ENCODE data around the gene OR2T35.

OR2T35 gene

DNA sequence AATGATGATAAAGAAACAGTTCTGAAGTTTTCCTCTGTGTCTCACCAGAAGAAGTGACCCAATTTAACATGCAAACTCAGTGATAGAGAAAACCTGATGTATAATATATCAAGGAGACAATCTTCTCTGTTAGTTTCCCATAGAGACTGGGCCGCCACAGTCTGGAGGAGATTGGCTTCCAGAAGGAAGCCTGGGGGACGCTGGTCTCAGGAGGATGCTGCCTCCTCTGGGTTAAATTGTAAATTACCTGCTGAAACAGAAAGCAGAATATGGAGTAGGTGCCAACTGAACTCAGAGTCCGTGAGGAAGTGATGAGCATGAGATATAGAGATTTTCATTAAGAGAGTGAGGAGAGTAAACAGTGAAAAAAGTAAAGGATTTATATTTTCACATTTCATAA is 41.7 kb upstream of the OR2T35 start:
- Histone ChIP-seq H3K4me3 (ENCODE audit: low read depth, low read length) (no peak overlapping the region), H3K27ac (ENCODE audit: extremely low read depth, low read depth, low read length) (no peak overlapping the region), H3K4me1 (ENCODE audit: control insufficient read depth, insufficient read depth, low read length) (no peaks in the 10 kb centered on the region), H3K9me3 (ENCODE audit: control insufficient read depth, insufficient read depth, low read depth, low read length) (no peaks in the 10 kb centered on the region), H3K36me3 (ENCODE audit: control insufficient read depth in 2 of 2, insufficient read depth in 1 of 2, low read length in 2 of 2) (no peaks in the 10 kb centered on the region)
- ChIA-PET CTCF (no interaction called here), POLR2A (no interaction called here)
- no peak for TF ChIP-seq YY2 (tag by site-specific recombination; IDR thresholded peaks at IDR 0.05)
- TF ChIP-seq ZFP37 (tag by site-specific recombination; IDR thresholded peaks at IDR 0.05) = no peak
- TF ChIP-seq, protein P1, sequence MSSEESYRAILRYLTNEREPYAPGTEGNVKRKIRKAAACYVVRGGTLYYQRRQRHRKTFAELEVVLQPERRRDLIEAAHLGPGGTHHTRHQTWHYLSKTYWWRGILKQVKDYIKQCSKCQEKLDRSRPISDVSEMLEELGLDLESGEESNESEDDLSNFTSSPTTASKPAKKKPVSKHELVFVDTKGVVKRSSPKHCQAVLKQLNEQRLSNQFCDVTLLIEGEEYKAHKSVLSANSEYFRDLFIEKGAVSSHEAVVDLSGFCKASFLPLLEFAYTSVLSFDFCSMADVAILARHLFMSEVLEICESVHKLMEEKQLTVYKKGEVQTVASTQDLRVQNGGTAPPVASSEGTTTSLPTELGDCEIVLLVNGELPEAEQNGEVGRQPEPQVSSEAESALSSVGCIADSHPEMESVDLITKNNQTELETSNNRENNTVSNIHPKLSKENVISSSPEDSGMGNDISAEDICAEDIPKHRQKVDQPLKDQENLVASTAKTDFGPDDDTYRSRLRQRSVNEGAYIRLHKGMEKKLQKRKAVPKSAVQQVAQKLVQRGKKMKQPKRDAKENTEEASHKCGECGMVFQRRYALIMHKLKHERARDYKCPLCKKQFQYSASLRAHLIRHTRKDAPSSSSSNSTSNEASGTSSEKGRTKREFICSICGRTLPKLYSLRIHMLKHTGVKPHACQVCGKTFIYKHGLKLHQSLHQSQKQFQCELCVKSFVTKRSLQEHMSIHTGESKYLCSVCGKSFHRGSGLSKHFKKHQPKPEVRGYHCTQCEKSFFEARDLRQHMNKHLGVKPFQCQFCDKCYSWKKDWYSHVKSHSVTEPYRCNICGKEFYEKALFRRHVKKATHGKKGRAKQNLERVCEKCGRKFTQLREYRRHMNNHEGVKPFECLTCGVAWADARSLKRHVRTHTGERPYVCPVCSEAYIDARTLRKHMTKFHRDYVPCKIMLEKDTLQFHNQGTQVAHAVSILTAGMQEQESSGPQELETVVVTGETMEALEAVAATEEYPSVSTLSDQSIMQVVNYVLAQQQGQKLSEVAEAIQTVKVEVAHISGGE (tag by site-specific recombination; conservative IDR thresholded peaks at IDR 0.05; ENCODE audit: low read depth) = no peak
- no peak for TF ChIP-seq ZNF202 (tag by site-specific recombination; IDR thresholded peaks at IDR 0.05; ENCODE audit: borderline replicate concordance)
- TF ChIP-seq GLI4 (tag by site-specific recombination; IDR thresholded peaks at IDR 0.05) = no peak
- no peak for TF ChIP-seq HOXC10 (CRISPR knock-in tag; IDR thresholded peaks at IDR 0.05)
- TF ChIP-seq, protein P2, sequence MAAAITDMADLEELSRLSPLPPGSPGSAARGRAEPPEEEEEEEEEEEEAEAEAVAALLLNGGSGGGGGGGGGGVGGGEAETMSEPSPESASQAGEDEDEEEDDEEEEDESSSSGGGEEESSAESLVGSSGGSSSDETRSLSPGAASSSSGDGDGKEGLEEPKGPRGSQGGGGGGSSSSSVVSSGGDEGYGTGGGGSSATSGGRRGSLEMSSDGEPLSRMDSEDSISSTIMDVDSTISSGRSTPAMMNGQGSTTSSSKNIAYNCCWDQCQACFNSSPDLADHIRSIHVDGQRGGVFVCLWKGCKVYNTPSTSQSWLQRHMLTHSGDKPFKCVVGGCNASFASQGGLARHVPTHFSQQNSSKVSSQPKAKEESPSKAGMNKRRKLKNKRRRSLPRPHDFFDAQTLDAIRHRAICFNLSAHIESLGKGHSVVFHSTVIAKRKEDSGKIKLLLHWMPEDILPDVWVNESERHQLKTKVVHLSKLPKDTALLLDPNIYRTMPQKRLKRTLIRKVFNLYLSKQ (tag by site-specific recombination; IDR thresholded peaks at IDR 0.05; ENCODE audit: borderline replicate concordance) = no peak
- no peak for TF ChIP-seq EGR2 (tag by site-specific recombination; IDR thresholded peaks at IDR 0.05; ENCODE audit: low read depth)
- TF ChIP-seq ZNF785 (tag by site-specific recombination; IDR thresholded peaks at IDR 0.05) = no peak
- no peak for TF ChIP-seq ZNF114 (tag by site-specific recombination; IDR thresholded peaks at IDR 0.05)
- TF ChIP-seq, protein P3, sequence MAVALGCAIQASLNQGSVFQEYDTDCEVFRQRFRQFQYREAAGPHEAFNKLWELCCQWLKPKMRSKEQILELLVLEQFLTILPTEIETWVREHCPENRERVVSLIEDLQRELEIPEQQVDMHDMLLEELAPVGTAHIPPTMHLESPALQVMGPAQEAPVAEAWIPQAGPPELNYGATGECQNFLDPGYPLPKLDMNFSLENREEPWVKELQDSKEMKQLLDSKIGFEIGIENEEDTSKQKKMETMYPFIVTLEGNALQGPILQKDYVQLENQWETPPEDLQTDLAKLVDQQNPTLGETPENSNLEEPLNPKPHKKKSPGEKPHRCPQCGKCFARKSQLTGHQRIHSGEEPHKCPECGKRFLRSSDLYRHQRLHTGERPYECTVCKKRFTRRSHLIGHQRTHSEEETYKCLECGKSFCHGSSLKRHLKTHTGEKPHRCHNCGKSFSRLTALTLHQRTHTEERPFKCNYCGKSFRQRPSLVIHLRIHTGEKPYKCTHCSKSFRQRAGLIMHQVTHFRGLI (tag by site-specific recombination; IDR thresholded peaks at IDR 0.05) = no peak
- no peak for TF ChIP-seq ZNF146 (tag by site-specific recombination; IDR thresholded peaks at IDR 0.05)
- TF ChIP-seq ZNF19 (tag by site-specific recombination; IDR thresholded peaks at IDR 0.05; ENCODE audit: low read depth) = no peak
- no peak for TF ChIP-seq ZNF747 (tag by site-specific recombination; IDR thresholded peaks at IDR 0.05)
- TF ChIP-seq, protein P4, sequence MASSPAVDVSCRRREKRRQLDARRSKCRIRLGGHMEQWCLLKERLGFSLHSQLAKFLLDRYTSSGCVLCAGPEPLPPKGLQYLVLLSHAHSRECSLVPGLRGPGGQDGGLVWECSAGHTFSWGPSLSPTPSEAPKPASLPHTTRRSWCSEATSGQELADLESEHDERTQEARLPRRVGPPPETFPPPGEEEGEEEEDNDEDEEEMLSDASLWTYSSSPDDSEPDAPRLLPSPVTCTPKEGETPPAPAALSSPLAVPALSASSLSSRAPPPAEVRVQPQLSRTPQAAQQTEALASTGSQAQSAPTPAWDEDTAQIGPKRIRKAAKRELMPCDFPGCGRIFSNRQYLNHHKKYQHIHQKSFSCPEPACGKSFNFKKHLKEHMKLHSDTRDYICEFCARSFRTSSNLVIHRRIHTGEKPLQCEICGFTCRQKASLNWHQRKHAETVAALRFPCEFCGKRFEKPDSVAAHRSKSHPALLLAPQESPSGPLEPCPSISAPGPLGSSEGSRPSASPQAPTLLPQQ (tag by site-specific recombination; IDR thresholded peaks at IDR 0.05) = no peak
- TF ChIP-seq ZNF426 (tag by site-specific recombination; IDR thresholded peaks at IDR 0.05) = no peak
- TF ChIP-seq ZNF629 (tag by site-specific recombination; IDR thresholded peaks at IDR 0.05) = no peak

DNA sequence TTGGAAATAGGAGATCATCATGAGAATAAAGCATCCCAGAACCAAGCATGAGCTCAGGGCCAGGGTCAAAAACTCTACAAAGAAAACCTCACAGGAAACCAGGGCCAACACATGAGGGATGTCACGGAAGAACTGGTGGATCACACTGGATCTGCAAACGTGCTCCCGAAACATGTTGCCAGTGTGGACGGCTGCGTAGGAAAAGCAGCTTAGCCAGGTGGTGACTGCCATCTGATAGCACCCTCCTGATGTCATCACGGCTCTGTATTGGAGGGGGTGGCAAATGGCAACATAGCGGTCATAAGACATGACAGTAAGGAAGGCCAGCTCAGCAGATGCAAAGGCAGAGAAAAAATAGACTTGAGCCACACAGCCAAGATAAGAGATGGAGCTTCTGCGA is 36.6 kb upstream of the OR2T35 start:
- H3K36me3 ChIP-seq (ENCODE audit: control insufficient read depth in 2 of 2, insufficient read depth in 1 of 2, low read length in 2 of 2) = no peaks in the 10 kb centered on the region
- no peak overlapping the region for H3K27ac ChIP-seq (ENCODE audit: extremely low read depth, low read depth, low read length)
- H3K4me1 ChIP-seq (ENCODE audit: control insufficient read depth, insufficient read depth, low read length) = no peaks in the 10 kb centered on the region
- ChIA-PET CTCF (no interaction called here), POLR2A (no interaction called here)
- no peaks in the 10 kb centered on the region for H3K9me3 ChIP-seq (ENCODE audit: control insufficient read depth, insufficient read depth, low read depth, low read length)
- H3K4me3 ChIP-seq (ENCODE audit: low read depth, low read length) = no peak overlapping the region
- no peak for TF ChIP-seq ZSCAN23 (tag by site-specific recombination; IDR thresholded peaks at IDR 0.05)
- TF ChIP-seq ZNF426 (tag by site-specific recombination; IDR thresholded peaks at IDR 0.05) = no peak
- no peak for TF ChIP-seq ZNF768 (tag by site-specific recombination; IDR thresholded peaks at IDR 0.05)
- TF ChIP-seq, protein P5, sequence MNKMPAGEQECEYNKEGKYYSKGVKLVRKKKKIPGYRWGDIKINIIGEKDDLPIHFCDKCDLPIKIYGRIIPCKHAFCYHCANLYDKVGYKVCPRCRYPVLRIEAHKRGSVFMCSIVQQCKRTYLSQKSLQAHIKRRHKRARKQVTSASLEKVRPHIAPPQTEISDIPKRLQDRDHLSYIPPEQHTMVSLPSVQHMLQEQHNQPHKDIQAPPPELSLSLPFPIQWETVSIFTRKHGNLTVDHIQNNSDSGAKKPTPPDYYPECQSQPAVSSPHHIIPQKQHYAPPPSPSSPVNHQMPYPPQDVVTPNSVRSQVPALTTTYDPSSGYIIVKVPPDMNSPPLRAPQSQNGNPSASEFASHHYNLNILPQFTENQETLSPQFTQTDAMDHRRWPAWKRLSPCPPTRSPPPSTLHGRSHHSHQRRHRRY (tag by site-specific recombination; IDR thresholded peaks at IDR 0.05) = no peak
- TF ChIP-seq, protein P6, sequence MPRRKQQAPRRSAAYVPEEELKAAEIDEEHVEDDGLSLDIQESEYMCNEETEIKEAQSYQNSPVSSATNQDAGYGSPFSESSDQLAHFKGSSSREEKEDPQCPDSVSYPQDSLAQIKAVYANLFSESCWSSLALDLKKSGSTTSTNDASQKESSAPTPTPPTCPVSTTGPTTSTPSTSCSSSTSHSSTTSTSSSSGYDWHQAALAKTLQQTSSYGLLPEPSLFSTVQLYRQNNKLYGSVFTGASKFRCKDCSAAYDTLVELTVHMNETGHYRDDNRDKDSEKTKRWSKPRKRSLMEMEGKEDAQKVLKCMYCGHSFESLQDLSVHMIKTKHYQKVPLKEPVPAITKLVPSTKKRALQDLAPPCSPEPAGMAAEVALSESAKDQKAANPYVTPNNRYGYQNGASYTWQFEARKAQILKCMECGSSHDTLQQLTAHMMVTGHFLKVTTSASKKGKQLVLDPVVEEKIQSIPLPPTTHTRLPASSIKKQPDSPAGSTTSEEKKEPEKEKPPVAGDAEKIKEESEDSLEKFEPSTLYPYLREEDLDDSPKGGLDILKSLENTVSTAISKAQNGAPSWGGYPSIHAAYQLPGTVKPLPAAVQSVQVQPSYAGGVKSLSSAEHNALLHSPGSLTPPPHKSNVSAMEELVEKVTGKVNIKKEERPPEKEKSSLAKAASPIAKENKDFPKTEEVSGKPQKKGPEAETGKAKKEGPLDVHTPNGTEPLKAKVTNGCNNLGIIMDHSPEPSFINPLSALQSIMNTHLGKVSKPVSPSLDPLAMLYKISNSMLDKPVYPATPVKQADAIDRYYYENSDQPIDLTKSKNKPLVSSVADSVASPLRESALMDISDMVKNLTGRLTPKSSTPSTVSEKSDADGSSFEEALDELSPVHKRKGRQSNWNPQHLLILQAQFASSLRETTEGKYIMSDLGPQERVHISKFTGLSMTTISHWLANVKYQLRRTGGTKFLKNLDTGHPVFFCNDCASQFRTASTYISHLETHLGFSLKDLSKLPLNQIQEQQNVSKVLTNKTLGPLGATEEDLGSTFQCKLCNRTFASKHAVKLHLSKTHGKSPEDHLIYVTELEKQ (tag by site-specific recombination; IDR thresholded peaks at IDR 0.05; ENCODE audit: borderline replicate concordance) = no peak
- no peak for TF ChIP-seq ZNF140 (tag by site-specific recombination; IDR thresholded peaks at IDR 0.05)

Measured in HEK293 (cell line).